MM.1S (cell line): Measurements from ENCODE around the gene PLCXD3.

ENCODE experiments used
- DNase-seq: peaks from one replicate; pipeline ENCODE4 v3.0.0-alpha.2; 2015
- H2AFZ ChIP-seq: fragments of 300-600 bp; sonication (generic); 2 replicates; pipeline ENCODE4 v1.6.0; 2016; ENCODE audit warnings: antibody characterized with exemption, low read length
- H3F3A ChIP-seq: fragments of 300-600 bp; sonication (generic); 2 replicates; pipeline ENCODE4 v1.6.1; 2016; ENCODE audit warnings: mild to moderate bottlenecking, antibody characterized with exemption, low read length, moderate library complexity, mixed read lengths; ENCODE audit not compliant: insufficient read depth
- H3K27ac ChIP-seq: fragments of 300-600 bp; sonication (generic); 2 replicates; pipeline ENCODE4 v1.5.1; 2016; ENCODE audit warnings: mild to moderate bottlenecking, low read length
- H3K27me3 ChIP-seq: fragments of 300-600 bp; sonication (generic); replicated peaks from 2 replicates; pipeline ENCODE4 v1.6.0; 2016; ENCODE audit warnings: low read length; ENCODE audit not compliant: insufficient read depth
- H3K36me3 ChIP-seq: fragments of 300-600 bp; sonication (generic); replicated peaks from 2 replicates; pipeline ENCODE4 v1.6.1; 2016; ENCODE audit warnings: mild to moderate bottlenecking, low read length, mixed read lengths; ENCODE audit not compliant: insufficient read depth
- H3K4me1 ChIP-seq: fragments of 300-600 bp; sonication (generic); 2 replicates; pipeline ENCODE4 v1.6.1; 2016; ENCODE audit warnings: low read length, mixed read lengths
- H3K4me2 ChIP-seq: fragments of 300-600 bp; sonication (generic); 2 replicates; pipeline ENCODE4 v1.6.0; 2016; ENCODE audit warnings: low read depth, low read length
- H3K4me3 ChIP-seq: fragments of 300-600 bp; sonication (generic); 2 replicates; pipeline ENCODE4 v1.5.1; 2016; ENCODE audit warnings: low read length, mixed read lengths
- H3K79me2 ChIP-seq: fragments of 300-600 bp; sonication (generic); 2 replicates; pipeline ENCODE4 v1.6.1; 2016; ENCODE audit warnings: mixed run types, low read length, mixed read lengths
- H3K9ac ChIP-seq: fragments of 300-600 bp; sonication (generic); 2 replicates; pipeline ENCODE4 v1.6.1; 2016; ENCODE audit warnings: low read length, mixed read lengths
- H3K9me2 ChIP-seq: fragments of 300-600 bp; sonication (generic); replicated peaks from 2 replicates; pipeline ENCODE4 v1.6.1; 2016; ENCODE audit warnings: mild to moderate bottlenecking, low read length, mixed read lengths; ENCODE audit not compliant: insufficient read depth
- H3K9me3 ChIP-seq: fragments of 300-600 bp; sonication (generic); replicated peaks from 2 replicates; pipeline ENCODE4 v1.6.1; 2016; ENCODE audit warnings: mild to moderate bottlenecking, low read length, mixed read lengths; ENCODE audit not compliant: insufficient read depth
- H4K20me1 ChIP-seq: fragments of 300-600 bp; sonication (generic); 2 replicates; pipeline ENCODE4 v1.6.1; 2016; ENCODE audit warnings: mild to moderate bottlenecking, low read length, moderate library complexity, mixed read lengths; ENCODE audit not compliant: insufficient read depth
- EZH2 ChIP-seq: fragments of 300-600 bp; sonication (generic); optimal IDR thresholded peaks from 2 replicates; pipeline ENCODE3; 2017; ENCODE audit warnings: low read depth, mild to moderate bottlenecking, antibody characterized with exemption, low read length, mixed read lengths
- EZH2phosphoT487 ChIP-seq: fragments of 300-600 bp; sonication (generic); IDR thresholded peaks from 2 replicates; pipeline ENCODE4 v1.6.1; 2018; ENCODE audit warnings: antibody characterized with exemption, low read length
- TF ChIP-seq, protein P1 (sequence below): fragments of 300-600 bp; sonication (generic); IDR thresholded peaks from 2 replicates; pipeline ENCODE4 v1.5.1; 2016; ENCODE audit warnings: antibody characterized with exemption, low read length, mixed read lengths

The PLCXD3 gene

DNA sequence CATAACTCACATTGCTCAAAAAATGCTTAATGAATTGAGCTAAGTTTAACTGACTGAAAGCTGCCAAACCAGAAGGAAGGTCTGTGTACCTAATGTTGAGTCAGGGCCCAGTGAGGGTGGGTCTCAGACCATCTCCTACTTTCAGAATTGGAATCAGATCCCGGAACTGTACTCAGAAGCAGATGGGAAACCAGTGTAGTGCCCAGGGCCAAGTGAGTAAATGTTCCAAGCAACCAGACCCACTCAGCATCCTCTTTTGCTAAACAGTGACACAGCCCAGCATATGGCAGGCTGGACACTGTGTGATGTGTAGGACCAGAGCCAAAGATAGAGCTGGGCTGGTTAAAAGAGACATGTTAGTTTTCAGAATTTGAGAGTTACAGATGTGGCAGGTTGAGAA lies 94.1 kb downstream of the PLCXD3 start:
- no peaks in the 10 kb centered on the region for H3K9me2 ChIP-seq
- H3K4me1 ChIP-seq = no peaks in the 10 kb centered on the region
- H3F3A ChIP-seq = no peaks in the 10 kb centered on the region
- H3K79me2 ChIP-seq = no peaks in the 10 kb centered on the region
- TF ChIP-seq EZH2phosphoT487 (no peak), EZH2 (no peak)
- TF ChIP-seq, protein P1, sequence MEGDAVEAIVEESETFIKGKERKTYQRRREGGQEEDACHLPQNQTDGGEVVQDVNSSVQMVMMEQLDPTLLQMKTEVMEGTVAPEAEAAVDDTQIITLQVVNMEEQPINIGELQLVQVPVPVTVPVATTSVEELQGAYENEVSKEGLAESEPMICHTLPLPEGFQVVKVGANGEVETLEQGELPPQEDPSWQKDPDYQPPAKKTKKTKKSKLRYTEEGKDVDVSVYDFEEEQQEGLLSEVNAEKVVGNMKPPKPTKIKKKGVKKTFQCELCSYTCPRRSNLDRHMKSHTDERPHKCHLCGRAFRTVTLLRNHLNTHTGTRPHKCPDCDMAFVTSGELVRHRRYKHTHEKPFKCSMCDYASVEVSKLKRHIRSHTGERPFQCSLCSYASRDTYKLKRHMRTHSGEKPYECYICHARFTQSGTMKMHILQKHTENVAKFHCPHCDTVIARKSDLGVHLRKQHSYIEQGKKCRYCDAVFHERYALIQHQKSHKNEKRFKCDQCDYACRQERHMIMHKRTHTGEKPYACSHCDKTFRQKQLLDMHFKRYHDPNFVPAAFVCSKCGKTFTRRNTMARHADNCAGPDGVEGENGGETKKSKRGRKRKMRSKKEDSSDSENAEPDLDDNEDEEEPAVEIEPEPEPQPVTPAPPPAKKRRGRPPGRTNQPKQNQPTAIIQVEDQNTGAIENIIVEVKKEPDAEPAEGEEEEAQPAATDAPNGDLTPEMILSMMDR = no peak
- H3K4me3 ChIP-seq = no peak overlapping the region
- H3K27me3 ChIP-seq = no peaks in the 10 kb centered on the region
- no peak overlapping the region for H3K4me2 ChIP-seq
- H3K9me3 ChIP-seq = no peaks in the 10 kb centered on the region
- H4K20me1 ChIP-seq = no peaks in the 10 kb centered on the region
- H3K27ac ChIP-seq = no peak overlapping the region
- no peak for DNase-seq
- no peaks in the 10 kb centered on the region for H3K36me3 ChIP-seq
- H3K9ac ChIP-seq = no peak overlapping the region
- no peak overlapping the region for H2AFZ ChIP-seq

DNA sequence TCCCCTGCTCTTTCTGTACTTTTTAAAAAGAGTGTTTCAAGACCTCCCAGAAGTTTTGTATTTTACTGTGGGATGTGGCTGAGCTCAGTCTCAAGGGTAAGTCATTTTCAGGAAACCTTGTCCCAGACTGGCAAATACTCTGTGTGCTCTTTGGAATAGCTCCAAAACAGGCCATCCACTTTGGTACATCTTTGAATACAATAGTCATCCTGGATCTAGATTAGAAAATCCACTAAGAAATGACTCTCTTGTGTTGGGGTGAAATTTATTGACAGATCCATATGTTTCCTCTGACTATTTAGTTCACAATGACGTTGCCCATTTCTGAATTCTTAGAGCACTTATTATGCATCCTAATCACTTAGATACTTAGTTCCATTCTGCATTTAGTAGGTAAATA lies 95.2 kb downstream of the PLCXD3 start:
- Histone ChIP-seq H3K4me3 (no peak overlapping the region), H3K9me3 (no peaks in the 10 kb centered on the region), H3K9ac (no peak overlapping the region), H3K36me3 (no peaks in the 10 kb centered on the region), H3K27ac (no peak overlapping the region), H3K4me1 (no peaks in the 10 kb centered on the region), H3F3A (no peaks in the 10 kb centered on the region), H3K79me2 (no peaks in the 10 kb centered on the region), H2AFZ (no peak overlapping the region), H3K27me3 (no peaks in the 10 kb centered on the region), H3K4me2 (no peak overlapping the region), H4K20me1 (no peaks in the 10 kb centered on the region), H3K9me2 (no peaks in the 10 kb centered on the region)
- TF ChIP-seq EZH2 (no peak), EZH2phosphoT487 (no peak)
- TF ChIP-seq, protein P1 = no peak
- DNase-seq = no peak

DNA sequence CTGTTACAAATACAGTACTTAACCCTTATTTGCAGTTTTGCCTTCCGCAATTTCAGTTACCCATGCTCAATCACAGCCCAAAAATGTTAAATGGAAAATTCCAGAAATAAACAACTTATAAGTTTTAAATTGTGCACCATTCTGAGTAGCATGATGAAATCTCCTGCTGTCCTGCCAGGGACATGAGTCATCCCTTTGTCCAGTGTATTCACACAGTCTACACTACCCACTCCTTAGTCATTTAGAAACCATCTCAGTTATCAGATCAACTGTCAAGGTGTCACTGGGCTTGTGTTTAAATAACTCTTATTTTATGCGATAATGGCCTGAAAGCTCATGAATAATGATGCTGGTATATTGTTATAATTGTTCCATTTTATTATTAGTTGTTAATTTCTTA lies 95.8 kb downstream of the PLCXD3 start:
- Histone ChIP-seq H3K9me2 (no peaks in the 10 kb centered on the region), H3F3A (no peaks in the 10 kb centered on the region), H3K36me3 (no peaks in the 10 kb centered on the region), H3K27me3 (no peaks in the 10 kb centered on the region), H3K4me2 (no peak overlapping the region), H3K9me3 (no peaks in the 10 kb centered on the region), H3K27ac (no peak overlapping the region), H3K9ac (no peak overlapping the region), H3K4me1 (no peaks in the 10 kb centered on the region), H3K79me2 (no peaks in the 10 kb centered on the region), H2AFZ (no peak overlapping the region), H4K20me1 (no peaks in the 10 kb centered on the region), H3K4me3 (no peak overlapping the region)
- DNase-seq = no peak
- TF ChIP-seq, protein P1 = no peak
- no peak for TF ChIP-seq EZH2phosphoT487
- TF ChIP-seq EZH2 = no peak
